IPS-20b (cell line): ENCODE results near the gene NCOA6.
"Not testable (repeated sequence)": the region's sequence is repeated elsewhere in the genome, so short reads cannot be mapped to it uniquely, and the experiment has no call there.

ENCODE experiments used
- H3K27ac ChIP-seq: one replicate; pipeline ENCODE4 v1.5.1; 2013; ENCODE audit warnings: low read length
- H3K27me3 ChIP-seq: 2 replicates; pipeline ENCODE4 v1.6.1; 2013; ENCODE audit warnings: mild to moderate bottlenecking, low read length, inconsistent platforms; ENCODE audit not compliant: insufficient read depth
- H3K36me3 ChIP-seq: 2 replicates; pipeline ENCODE4 v1.6.1; 2013; ENCODE audit warnings: low read depth, mild to moderate bottlenecking, inconsistent platforms, low read length, moderate library complexity; ENCODE audit not compliant: insufficient read depth
- H3K4me1 ChIP-seq: 2 replicates; pipeline ENCODE4 v1.6.1; 2013; ENCODE audit warnings: mild to moderate bottlenecking, control low read depth, inconsistent platforms, low read length, moderate library complexity; ENCODE audit not compliant: insufficient read depth
- H3K4me3 ChIP-seq: 2 replicates; pipeline ENCODE4 v1.5.1; 2013; ENCODE audit warnings: mild to moderate bottlenecking, low read length, inconsistent platforms
- H3K9ac ChIP-seq: 2 replicates; pipeline ENCODE4 v1.6.1; 2013; ENCODE audit warnings: low read depth, mild to moderate bottlenecking, inconsistent platforms, low read length, moderate library complexity
- H3K9me3 ChIP-seq: 2 replicates; pipeline ENCODE4 v1.6.1; 2013; ENCODE audit warnings: mild to moderate bottlenecking, low read depth, low read length, inconsistent platforms; ENCODE audit not compliant: insufficient read depth

NCOA6 gene

DNA sequence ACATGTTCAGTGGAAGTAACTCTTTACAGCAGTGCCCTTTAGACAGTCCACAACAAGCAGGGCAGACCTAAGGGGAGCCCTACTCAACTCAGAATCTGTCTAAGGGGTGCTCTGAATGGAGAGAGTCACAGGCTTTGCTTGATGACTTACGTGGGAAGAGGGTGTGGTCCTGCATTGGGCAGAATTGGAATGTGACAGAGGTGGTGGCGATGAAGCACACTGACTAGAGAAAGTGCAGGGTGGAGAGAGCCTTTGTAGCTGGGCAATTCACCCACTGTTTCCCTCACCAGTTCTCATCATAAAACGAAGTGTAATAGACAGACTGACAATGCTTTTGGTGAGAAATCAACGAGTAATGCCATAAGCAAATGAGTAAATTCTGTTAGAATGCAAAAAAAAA is 110.1 kb downstream of the NCOA6 start:
- Histone ChIP-seq H3K27ac (no peak overlapping the region), H3K27me3 (peaks cover 21% of the 10 kb centered on the region), H3K9me3 (no peaks in the 10 kb centered on the region), H3K4me3 (no peak overlapping the region), H3K9ac (no peak overlapping the region), H3K4me1 (0 out of 2 replicates have a peak, but pooled peaks cover 3% of the 10 kb centered on the region), H3K36me3 (0 out of 2 replicates have a peak, but pooled peaks cover 4% of the 10 kb centered on the region)

DNA sequence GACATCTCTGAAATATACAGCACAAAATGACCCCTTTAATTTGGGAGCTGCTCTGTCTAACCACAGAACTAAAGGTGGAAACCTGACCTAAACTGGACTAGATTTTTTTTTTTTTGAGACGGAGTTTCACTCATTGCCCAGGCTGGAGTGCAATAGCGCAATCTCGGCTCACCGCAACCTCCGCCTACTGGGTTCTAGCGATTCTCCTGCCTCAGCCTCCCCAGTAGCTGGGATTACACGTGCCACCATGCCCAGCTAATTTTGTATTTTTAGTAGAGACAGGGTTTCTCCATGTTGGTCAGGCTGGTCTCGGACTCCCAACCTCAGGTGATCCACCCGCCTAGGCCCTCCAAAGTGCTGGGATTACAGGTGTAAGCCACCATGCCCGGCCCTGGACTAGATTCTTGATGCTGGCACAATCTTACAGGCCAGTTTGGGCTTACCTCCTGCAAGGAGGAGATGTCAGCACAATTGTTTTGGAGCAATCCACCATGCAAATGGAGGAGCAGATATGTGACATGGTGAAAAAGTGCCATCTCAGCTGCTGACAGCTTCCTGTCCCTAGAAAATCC is 111.4 kb downstream of the NCOA6 start:
- H3K9ac ChIP-seq, H3K36me3 ChIP-seq, H3K9me3 ChIP-seq, H3K4me1 ChIP-seq, H3K4me3 ChIP-seq, H3K27ac ChIP-seq: not testable (repeated sequence)
- peaks cover 33% of the 10 kb centered on the region for H3K27me3 ChIP-seq

DNA sequence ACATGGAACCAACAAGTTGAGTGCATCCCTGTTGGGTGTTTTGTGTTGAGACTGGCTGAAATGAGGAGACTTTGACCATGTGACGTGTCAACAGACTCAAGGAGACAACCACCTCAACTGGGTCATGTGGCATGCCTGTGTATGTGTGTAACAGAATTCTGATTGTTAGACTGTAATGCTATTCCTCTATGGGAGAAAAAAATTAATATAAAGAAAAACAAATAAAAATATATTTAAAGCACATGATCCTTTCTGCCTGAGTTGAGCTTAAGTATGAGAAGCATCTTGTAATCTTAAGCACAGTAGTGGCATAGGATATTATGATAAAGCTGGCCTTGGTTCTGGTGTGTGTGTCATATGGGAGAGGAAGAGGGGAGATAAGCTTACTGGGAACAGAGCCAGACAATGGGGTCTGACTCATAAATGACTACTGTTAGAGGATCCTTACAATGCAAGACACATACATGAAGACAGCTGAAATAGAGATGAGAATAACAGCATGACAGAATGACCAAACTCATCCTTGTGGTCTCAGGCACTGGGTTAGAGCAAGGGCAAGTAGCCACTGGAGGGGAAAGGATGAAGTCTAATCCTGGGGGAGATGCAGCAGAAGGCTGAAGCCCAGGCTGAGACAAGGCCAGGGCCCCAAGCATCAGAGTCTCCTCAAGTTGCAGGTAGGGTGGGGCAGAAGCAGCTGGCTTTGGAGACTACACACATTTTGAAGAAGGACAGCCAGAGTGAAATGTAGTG is 112.1 kb downstream of the NCOA6 start:
- H3K36me3 ChIP-seq = 0 out of 2 replicates have a peak, but pooled peaks cover 4% of the 10 kb centered on the region
- H3K4me1 ChIP-seq = 0 out of 2 replicates have a peak, but pooled peaks cover 4% of the 10 kb centered on the region
- no peaks in the 10 kb centered on the region for H3K9me3 ChIP-seq
- H3K4me3 ChIP-seq = no peak overlapping the region
- H3K27me3 ChIP-seq = peaks cover 38% of the 10 kb centered on the region
- no peak overlapping the region for H3K9ac ChIP-seq
- no peak overlapping the region for H3K27ac ChIP-seq

DNA sequence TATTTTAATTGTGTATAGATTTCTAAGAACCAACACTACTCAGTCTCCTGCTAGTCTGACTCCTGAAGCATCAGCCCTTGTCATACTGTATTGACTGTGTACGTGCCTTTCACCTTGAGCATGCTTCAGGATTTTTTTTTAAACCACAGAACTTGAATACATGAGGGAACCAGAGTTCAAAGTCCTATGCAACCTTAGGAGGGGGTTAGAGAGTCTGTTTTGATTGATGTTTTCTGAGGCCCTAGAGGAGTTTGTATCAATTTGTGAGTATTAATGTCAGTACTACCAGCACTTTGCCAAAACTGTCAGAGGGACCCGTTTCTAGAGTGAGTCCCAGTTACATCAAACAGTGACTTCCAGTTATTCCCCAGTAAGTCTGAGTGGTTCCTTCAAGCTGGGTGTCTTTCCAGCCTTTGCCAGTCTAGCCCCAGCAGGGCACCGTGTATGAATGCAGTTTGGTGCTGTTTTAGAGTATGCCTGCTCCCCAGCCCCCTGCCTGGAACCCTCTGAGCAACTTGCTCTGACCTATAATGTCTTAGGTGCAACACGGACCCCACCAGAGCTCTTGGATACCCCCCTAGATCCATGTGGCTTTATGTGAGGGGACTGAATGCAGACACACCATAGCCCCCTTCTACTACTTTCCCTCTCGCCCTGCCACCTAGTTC is 112.8 kb downstream of the NCOA6 start:
- Histone ChIP-seq H3K27me3 (peaks cover 44% of the 10 kb centered on the region), H3K27ac (no peak overlapping the region), H3K9ac (no peak overlapping the region), H3K9me3 (no peaks in the 10 kb centered on the region), H3K36me3 (no peaks in the 10 kb centered on the region), H3K4me1 (0 out of 2 replicates have a peak, but pooled peaks cover 4% of the 10 kb centered on the region), H3K4me3 (no peak overlapping the region)

DNA sequence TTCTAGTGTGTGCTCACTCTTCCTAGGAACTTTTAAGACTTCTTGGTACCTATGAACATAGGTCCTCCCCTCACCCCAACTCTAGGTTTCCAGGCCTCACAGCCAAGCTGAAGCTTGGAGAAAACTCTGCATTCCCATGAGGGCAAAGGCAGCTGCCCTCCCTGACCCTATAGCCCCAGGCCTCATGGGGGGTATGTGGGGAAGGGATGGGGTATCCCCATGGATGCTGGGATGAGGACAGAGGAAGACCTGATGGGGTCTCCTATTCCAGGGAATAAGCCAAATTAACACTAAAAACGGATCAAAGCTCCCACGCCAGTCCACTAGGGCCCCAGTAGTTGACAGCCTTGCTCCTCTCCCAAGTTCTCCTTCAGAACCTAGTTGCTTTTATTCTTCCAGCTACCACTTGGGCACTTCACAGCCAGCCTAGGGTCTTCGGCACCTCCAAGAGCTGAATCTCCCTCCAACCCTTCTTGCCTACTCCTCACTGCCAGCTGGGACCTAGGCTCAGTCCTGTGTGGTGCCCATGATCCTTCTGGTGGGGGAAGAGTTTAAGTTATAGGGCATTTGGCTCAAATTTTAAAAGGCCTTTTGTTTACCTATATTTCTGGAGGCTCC is 113.5 kb downstream of the NCOA6 start:
- Histone ChIP-seq H3K27me3 (peaks cover 51% of the 10 kb centered on the region), H3K27ac (no peak overlapping the region), H3K4me3 (no peak overlapping the region), H3K36me3 (no peaks in the 10 kb centered on the region), H3K9ac (no peak overlapping the region), H3K9me3 (no peaks in the 10 kb centered on the region), H3K4me1 (0 out of 2 replicates have a peak, but pooled peaks cover 4% of the 10 kb centered on the region)

DNA sequence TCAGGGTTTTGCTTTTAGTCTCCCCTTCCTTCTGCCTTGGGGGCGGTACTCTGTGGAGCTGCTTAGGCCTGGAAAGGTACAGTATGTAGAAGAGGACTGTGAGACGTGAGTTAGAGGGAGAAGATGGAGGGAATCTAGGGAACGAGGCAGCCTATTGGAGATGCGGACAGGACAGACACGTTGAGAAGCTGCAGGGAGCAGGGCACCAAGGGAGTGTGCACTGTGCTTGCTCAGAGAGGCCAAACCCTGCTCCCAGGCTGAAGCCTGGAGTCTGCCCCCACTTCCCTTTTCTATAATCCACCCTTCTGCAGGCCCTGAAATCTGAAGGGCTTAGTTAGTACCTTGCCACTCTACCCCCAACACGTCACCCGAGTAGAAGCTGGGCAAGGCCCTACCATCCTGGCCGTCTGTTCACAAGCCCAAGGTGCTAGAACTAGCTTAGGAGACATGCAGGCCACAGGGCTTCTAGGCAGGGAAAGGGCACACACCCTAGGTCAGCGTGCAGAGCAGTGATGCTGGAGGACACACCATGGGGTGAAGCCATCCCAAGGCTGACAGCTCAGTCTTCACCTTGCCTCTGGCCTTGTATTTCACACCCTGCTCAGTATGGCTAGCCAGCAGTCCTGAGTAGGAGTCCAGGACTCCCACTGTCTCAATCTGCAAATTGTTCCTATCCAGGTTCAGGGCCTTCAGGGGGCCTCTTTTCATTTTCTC is 114.4 kb downstream of the NCOA6 start:
- Histone ChIP-seq H3K9ac (no peak overlapping the region), H3K9me3 (no peaks in the 10 kb centered on the region), H3K4me3 (0 out of 2 replicates have a peak overlapping the region, but pooled peaks have one; percentile 81), H3K27ac (no peak overlapping the region), H3K27me3 (peaks cover 58% of the 10 kb centered on the region), H3K4me1 (0 out of 2 replicates have a peak, but pooled peaks cover 4% of the 10 kb centered on the region), H3K36me3 (no peaks in the 10 kb centered on the region)

DNA sequence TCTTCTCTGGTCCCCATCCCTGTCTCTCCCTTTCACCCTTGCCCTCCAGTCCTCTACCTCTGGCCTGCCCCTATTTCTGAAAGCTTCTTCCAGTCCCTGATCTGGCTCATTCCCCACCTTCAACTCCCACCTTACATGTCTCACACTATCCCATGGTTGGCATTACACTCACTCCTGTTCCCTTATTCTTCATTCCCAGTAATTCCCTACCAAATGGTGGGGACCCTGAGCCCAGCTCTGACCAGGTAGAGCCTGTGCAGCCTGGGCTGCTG is 114.9 kb downstream of the NCOA6 start:
- H3K27me3 ChIP-seq = peaks cover 60% of the 10 kb centered on the region
- no peaks in the 10 kb centered on the region for H3K9me3 ChIP-seq
- no peak overlapping the region for H3K27ac ChIP-seq
- H3K36me3 ChIP-seq = no peaks in the 10 kb centered on the region
- peak overlapping the region; percentile 81 for H3K4me3 ChIP-seq
- H3K9ac ChIP-seq = no peak overlapping the region; the same call in 1 of the 2 replicates
- H3K4me1 ChIP-seq = 0 out of 2 replicates have a peak, but pooled peaks cover 4% of the 10 kb centered on the region

DNA sequence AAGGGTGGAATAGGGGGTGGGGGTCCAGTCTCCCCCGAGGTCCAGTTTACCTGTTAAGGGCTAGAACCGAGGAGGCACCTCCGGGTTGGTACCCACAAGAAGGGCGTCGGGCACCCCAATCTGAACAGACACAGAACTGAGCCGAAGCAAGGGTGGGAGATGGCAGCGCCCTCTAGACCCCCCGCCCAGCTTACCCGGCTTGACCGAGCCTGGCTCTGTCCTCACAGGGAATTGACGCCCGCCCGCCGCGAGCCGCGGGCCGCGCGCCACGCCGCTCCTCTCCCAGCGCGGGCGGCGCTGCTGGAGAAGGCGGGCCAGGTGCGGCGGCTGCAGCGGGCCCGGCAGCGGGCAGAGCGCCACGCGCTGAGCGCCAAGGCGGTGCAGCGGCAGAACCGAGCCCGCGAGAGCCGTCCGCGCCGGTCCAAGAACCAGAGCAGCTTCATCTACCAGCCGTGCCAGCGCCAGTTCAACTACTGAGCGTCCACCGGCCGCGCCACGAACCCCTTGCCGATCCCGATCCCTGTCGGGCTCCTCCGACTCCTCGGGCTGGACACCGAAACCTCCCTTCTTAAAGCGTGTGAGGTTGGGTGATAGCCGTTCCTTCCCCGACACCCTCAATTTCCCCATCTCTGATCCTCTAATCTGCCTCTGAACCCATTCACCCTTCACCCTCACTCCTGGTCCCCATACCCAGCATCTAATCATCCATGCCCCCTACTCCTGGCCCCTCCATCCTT is 115.5 kb downstream of the NCOA6 start:
- H3K4me3 ChIP-seq = peak overlapping the region; percentile 81
- H3K9ac ChIP-seq = no peak overlapping the region; the same call in 1 of the 2 replicates
- no peak overlapping the region for H3K27ac ChIP-seq
- H3K4me1 ChIP-seq = 0 out of 2 replicates have a peak, but pooled peaks cover 4% of the 10 kb centered on the region
- no peaks in the 10 kb centered on the region for H3K36me3 ChIP-seq
- H3K27me3 ChIP-seq = peaks cover 60% of the 10 kb centered on the region
- no peaks in the 10 kb centered on the region for H3K9me3 ChIP-seq

DNA sequence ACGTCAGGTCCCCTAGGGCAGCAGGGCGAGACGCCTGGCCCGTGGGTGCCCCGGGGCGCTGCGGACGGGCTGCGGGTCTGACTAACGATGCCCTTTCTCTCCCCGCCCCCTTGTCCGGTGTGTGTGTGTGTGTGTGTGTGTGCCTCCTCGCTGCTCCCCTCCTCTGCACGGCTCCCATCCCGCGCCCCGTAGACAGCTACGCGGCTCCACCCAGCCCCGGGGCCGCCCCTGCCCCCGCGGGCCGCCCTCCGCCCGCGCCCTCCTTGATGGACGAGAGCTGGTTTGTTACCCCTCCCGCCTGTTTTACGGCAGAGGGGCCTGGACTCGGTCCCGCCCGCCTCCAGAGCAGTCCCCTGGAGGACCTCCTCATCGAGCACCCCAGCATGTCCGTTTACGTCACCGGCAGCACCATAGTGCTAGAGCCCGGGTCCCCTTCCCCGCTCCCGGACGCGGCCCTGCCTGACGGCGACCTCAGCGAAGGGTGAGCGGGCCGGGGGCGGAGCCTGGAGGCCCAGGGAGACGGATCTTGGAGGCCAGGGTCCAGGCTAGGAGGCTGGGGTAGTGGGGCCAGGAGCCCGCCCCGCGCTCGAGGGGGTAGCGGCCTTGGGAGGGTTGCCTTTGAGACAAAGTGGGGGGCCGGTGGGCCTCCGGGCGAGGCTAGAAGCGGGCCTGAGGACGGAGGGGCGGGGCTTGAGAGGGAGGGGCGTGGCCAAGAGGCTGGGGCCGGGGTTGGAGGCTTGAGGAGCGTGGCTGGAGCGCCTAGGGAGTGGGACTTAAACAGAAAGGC is 116.2 kb downstream of the NCOA6 start:
- Histone ChIP-seq H3K27me3 (peaks cover 60% of the 10 kb centered on the region), H3K27ac (no peak overlapping the region), H3K36me3 (no peaks in the 10 kb centered on the region), H3K9me3 (no peaks in the 10 kb centered on the region), H3K9ac (peak overlapping the region; percentile 67; the same call in 1 of the 2 replicates), H3K4me3 (peak overlapping the region; percentile 81), H3K4me1 (0 out of 2 replicates have a peak, but pooled peaks cover 4% of the 10 kb centered on the region)

DNA sequence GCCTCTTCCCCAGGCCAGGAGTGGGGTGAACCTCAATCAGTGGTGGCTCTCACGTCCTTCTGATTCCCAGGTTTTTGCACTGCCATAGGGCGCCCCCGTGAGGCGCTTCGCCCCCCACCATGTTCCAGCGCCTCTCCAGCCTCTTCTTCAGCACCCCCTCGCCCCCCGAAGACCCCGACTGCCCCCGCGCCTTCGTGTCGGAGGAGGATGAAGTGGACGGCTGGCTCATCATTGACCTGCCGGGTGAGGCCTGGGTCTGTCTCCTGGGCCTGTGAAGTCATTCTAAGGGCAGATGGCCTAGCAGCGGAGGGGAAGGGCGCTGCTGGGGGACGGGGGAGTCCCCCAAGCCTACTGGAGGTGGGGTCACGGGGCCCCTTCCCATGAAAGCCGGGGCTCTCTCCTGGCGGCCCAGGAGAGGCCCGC is 116.8 kb downstream of the NCOA6 start:
- Histone ChIP-seq H3K27ac (no peak overlapping the region), H3K4me3 (peak overlapping the region; percentile 81; the same call in 1 of the 2 replicates), H3K9me3 (no peaks in the 10 kb centered on the region), H3K9ac (peak overlapping the region; percentile 32; the same call in 1 of the 2 replicates), H3K36me3 (no peaks in the 10 kb centered on the region), H3K4me1 (0 out of 2 replicates have a peak, but pooled peaks cover 4% of the 10 kb centered on the region), H3K27me3 (peaks cover 62% of the 10 kb centered on the region)
